Measurements from ENCODE around the gene EEA1. TPM values are rescaled to one million over a fixed set of nuclear protein-coding genes. Genes with fewer than 3 reads are reported as not detected.

EEA1 gene
- total RNA-seq, 1 donor from 2014 or later, result 58.7 TPM

DNA sequence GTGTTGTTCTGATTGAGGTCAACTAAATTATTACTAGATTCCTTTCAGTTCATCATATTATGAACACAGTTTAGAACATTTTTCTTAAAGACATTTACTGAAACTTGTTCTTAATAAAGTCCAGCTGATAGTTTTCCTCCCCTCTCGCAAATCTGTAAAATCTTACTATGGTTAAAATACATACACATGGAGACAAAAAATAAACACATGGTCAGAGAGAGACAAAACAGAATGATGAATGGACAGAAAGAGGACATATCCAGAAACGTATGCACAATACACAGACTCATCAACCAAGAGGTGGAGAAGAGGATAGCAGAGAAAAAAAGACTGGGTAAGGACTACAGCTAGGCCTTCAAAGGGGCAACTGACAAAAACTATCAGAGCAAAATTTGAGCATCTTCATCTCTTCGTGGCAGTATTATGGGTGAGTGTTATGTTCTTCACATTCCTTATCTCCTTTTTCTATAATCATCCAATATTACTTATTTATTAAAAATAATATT is 38.4 kb downstream of the EEA1 start:
- DNase-seq (ENCODE audit: low spot score), result no peak

GRCh38 chr12:92886131-92886530 is 43.0 kb downstream of the EEA1 start:
- DNase-seq (ENCODE audit: low spot score), result no peak

DNA sequence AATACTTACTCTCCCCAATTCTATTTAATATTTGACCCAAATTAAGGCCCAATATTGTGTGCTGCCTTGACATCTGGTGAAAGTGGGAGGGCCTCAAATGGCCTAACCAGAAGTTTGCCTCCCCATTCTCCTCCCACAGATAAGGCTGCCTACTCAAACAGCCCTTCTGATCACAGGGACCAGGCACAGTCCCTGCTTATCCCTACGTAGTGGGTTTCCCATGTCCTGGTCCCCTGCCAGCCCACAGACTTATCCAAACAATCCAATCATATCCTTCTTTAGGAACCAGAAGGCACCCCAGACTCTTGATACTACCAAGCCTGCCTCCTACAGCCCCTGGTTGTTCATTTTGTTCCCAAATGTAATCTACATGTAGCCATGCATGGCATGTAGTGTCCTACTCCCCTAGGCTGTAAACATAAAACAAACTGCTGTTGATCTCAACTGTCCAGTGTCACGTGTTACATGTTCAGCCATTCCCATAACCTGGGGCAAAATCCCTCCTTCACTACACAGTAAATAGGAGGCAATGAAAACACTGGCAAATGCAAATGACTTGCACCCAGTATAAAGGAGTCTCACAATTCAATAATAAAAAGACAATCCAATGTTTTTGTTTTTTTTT is 49.3 kb downstream of the EEA1 start:
- DNase-seq (ENCODE audit: low spot score), result no peak

GRCh38 chr12:92877904-92878303 is 51.2 kb downstream of the EEA1 start:
- DNase-seq (ENCODE audit: low spot score), result no peak

DNA sequence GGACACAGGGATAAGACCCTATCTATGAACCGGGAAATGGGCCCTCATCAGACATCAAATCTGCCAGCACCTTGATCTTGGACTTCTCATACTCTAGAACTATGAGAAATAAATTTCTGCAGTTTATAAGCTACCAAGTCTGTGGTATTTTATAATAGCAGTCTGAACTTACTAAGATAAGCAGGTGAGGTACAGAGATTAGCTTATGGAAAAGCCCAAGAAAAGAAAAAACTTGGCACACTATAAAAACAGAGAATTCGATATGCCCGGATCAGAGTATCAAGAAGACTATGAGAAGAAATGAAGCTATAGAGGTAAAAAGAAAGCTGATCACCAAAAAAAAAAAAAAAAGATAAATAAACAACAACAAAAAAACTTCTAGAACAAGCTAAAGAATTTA is 52.6 kb downstream of the EEA1 start:
- no peak for DNase-seq (ENCODE audit: low spot score)

- no peak for DNase-seq (ENCODE audit: low spot score)
Measured at GRCh38 chr12:92871116-92871515, 58.0 kb downstream of the EEA1 start.

GRCh38 chr12:92866418-92866817 is 62.7 kb downstream of the EEA1 start:
- DNase-seq (ENCODE audit: low spot score), result no peak

DNA sequence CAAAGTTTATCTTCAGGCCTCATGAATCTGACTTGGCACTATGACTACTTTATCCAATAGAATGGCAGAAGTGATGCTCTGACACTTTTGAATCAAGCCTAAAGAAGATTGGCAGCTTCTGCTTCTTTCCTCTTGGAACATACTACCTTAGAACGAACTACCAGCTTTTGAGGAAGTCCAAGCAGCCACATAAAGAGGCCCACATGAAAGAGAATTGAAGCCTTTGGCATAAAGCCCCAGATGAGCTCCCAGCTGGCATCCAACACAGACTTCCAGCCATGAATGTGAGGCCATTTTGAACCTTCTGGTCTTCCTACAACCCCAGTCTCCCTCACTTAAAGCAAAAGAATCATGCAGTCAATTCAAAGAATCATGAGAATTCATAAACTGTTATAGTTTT is 65.8 kb downstream of the EEA1 start:
- no peak for DNase-seq (ENCODE audit: low spot score)

GRCh38 chr12:92861381-92861780 is 67.7 kb downstream of the EEA1 start:
- DNase-seq (ENCODE audit: low spot score), result no peak

DNA sequence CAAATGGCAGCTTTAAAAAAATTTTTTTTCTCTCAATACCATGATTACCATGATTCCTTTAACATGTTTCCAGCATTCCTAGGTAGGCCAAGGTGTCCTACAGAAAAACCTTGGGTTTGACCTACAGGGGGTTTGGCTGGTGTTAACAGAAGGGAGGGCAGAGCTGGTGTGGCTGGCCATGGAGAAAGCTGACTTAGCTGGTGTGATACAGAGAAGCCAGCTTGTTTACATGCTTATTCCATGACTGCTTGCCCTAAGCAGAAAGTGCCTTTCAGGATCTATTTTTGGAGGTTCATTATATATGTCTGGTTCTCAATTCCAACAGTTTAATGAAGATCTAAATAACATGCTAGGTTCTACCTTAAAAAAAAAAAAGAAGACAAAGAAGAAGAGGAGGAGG is 68.6 kb downstream of the EEA1 start:
- no peak for DNase-seq (ENCODE audit: low spot score)

- no peak for DNase-seq (ENCODE audit: low spot score)
Measured at GRCh38 chr12:92859650-92860386, 69.3 kb downstream of the EEA1 start.

- no peak for DNase-seq (ENCODE audit: low spot score)
Measured at GRCh38 chr12:92857818-92858217, 71.3 kb downstream of the EEA1 start.

- DNase-seq (ENCODE audit: low spot score), result no peak
Measured at GRCh38 chr12:92854344-92854743, 74.8 kb downstream of the EEA1 start.

DNA sequence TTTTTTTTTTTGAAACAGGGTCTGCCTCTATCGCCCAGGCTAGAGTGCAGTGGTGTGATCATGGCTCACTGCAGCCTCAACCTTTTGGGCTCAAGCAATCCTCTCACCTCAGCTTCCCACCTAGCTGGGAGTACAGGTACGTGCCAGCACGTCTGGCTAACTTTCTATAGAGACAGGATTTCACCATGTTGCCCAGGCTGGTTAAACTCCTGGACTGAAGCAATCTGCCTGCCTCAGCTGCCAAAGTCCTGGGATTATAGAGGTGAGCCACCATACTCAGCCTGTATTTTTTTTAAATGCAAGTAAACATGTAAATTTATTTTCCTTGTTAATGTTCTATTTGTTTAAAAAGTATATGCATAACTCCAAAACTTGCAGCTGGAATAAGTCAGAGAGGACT is 80.4 kb downstream of the EEA1 start:
- no peak for DNase-seq (ENCODE audit: low spot score)

DNA sequence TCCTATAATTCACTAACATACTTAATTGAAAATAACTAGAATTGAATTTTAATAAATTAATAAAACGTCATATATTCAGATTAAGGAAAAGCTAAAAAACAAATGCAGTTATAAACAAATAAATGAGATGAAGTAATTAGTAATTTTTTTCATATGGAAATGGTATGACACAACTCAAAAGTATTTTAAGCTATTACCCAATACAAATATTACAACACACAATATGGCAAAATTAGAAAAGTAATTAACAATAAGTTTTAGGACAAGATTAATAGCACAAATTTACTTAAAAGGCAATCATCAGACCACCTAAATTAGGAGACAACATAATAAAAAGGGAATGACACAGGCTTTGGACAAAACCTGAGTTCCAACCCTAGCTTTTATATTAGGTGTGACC is 81.7 kb downstream of the EEA1 start:
- DNase-seq (ENCODE audit: low spot score), result no peak

DNA sequence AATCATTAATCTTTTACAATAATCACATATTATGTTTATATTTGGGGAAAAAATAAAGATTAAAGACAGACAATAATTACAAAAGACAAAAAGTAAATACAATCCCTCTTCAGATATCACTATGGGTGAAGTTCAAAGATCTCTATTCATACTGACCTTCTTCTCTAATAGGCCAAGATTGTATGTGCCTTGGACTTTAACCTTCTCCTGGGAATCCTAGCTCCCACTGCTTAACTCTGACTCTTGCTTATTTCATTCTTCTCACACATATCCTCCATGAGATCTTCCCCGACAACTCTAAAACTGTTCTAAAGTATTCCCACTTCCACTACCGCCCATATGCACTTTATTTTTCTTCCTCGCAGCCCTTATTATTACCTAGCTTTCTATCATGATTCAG is 83.8 kb downstream of the EEA1 start:
- DNase-seq (ENCODE audit: low spot score), result no peak

DNA sequence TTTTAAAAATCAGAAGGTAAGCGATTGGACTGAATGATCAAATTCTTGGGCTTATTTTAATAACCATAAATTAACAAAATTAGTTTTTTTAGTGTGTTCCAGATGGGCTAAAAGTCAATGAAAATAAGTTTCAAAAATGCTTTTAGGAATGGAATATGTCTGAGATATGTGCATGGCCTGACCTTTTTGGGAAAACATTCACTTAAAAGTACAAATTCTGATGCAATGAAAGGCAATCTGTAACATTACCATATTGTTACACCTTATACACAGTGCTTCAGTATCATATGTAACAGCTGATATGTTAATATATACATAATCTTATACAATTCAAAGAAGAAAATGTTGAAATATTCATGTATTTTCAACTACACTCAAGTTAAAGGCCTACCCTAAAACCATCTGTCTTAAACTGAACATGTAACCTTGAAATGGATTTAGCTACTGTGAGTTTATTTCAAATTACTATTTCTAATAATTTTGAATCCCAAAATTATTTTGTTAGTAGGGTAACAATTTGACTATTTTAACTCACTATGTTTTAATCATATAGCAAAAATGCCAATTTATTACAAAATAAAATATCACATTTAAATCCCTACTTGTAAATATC is 84.8 kb downstream of the EEA1 start:
- no peak for DNase-seq (ENCODE audit: low spot score)

DNA sequence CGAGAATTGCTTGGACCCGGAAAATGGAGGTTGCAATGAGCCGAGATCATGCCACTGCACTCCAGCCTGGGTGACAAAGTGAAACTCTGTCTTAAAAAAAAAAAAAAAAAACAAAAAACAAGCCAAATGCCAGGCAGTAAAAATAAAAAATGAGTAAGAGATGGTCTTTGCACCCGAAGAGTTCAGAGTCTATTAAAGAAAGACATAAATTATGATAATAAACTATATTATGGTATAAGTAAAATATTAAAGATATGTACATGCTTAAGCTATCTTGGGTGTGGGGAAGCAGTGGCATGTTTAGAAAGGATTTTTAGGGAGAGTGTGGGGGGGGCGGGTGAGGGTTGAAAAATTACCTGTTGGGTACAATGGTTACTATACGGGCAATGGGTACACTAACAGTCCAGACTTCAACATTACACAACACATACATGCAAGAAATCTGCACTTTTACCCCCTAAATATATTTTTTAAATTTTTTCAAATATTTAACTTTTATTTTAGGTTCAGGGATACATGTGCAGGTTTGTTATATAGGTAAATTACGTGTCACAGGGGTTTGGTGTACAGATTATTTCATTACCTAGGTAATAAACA is 99.3 kb downstream of the EEA1 start:
- DNase-seq (ENCODE audit: low spot score), result no peak

- no peak for DNase-seq (ENCODE audit: low spot score)
Measured at GRCh38 chr12:92828565-92828964, 100.5 kb downstream of the EEA1 start.

GRCh38 chr12:92827836-92828431 is 101.2 kb downstream of the EEA1 start:
- no peak for DNase-seq (ENCODE audit: low spot score)

DNA sequence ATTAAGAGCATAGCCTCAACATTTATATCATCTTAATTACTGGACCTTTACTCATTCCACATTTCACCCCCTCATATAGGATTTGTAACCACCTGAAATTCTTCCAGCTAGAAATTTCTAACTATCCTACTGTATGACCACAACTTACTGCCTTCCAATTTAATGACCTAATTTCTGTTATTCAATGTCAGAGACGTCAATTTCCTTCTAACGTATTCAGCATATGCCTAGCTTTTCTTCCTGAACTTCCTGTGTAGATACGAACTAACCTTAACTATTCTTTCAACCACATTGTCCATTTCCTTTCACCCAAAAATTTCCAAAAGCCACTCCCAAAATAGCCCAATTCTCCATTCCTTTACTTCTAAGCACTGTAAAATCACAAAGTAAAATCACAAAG is 108.0 kb downstream of the EEA1 start:
- DNase-seq (ENCODE audit: low spot score), result no peak

- no peak for DNase-seq (ENCODE audit: low spot score)
Measured at GRCh38 chr12:92814584-92814983, 114.5 kb downstream of the EEA1 start.
